ENCODE measurements around the gene CHDH. TPM values are rescaled to one million over a fixed set of nuclear protein-coding genes. Genes with fewer than 3 reads are reported as not detected.
A peak's percentile ranks its signal among the peaks of the same experiment; 100 is the strongest.

CHDH gene
- polyA plus RNA-seq, 2 of the 4 experiments (the other 2 are of a cell fraction), result 1.1 to 2.8 TPM

DNA sequence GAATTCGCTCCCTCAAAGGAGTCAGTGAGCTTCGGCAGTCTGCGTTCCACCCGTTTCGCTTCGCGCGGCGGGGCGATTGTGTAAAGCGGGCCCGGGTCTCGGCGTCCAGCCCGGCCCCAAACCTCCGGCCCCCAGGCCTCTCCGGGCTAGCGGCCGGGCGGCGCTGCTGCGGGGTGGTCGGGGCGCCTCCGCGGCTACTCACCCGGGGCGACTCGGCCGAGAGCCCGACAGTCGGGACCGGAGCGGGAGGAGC is 412 bp downstream of the CHDH start:
- Histone ChIP-seq H3K4me2 (peak overlapping the region; percentile 82), H3K4me3 (peak overlapping the region; percentile 67), H3K27ac (peak overlapping the region; percentile 78 to 95), H3K9me3 (no peaks in the 10 kb centered on the region), H3K4me1 (peaks cover 22% of the 10 kb centered on the region)
- ChIA-PET POLR2A (no interaction called here), CTCF (interaction anchor here (0.6 to 1.1 kb wide), 3 partner anchors 11 to 112 kb away, joined by 3 to 4 read pairs (median 3); no protein-coding TSS in a partner anchor)
- DNase-seq (ENCODE audit: low read depth in 1 of 2, low spot score in 1 of 2) (no peak), ATAC-seq (no peak; a peak in 2 of 6 replicates), FAIRE-seq (no peak)
- TF ChIP-seq ESRRA (IDR thresholded peaks at IDR 0.05; ENCODE audit: borderline replicate concordance, low read length) (no peak), USF2 (IDR thresholded peaks at IDR 0.05) (no peak), HOXA7 (CRISPR knock-in tag; IDR thresholded peaks at IDR 0.05) (no peak), EHMT2 (IDR thresholded peaks at IDR 0.05; ENCODE audit: low read depth) (no peak), HES2 (IDR thresholded peaks at IDR 0.05) (no peak), FOXS1 (CRISPR knock-in tag; IDR thresholded peaks at IDR 0.05) (no peak), ZNF302 (CRISPR knock-in tag; IDR thresholded peaks at IDR 0.05) (no peak), MAZ (IDR thresholded peaks at IDR 0.05; ENCODE audit: borderline replicate concordance, low read depth, low read length) (no peak), NR3C1 (IDR thresholded peaks at IDR 0.05) (no peak), TFCP2L1 (CRISPR knock-in tag; IDR thresholded peaks at IDR 0.05) (no peak), CBX8 (IDR thresholded peaks at IDR 0.05) (no peak), RNF2 (IDR thresholded peaks at IDR 0.05; ENCODE audit: borderline replicate concordance, low read depth) (no peak), REST (IDR thresholded peaks at IDR 0.05) (no peak), RFX5 (IDR thresholded peaks at IDR 0.05) (no peak)
- no CpG with 5 or more reads among the region's 34 CpGs for WGBS (ENCODE audit: missing lambda C conversion rate)

- H3K4me2 ChIP-seq, result peak overlapping the region; percentile 82
- 29% methylated on average over 15 of the region's 25 CpGs for WGBS (ENCODE audit: missing lambda C conversion rate)
- CTCF ChIA-PET, result interaction anchor here (0.6 to 1.3 kb wide), 6 partner anchors 12 to 730 kb away, joined by 3 to 4 read pairs (median 3); no protein-coding TSS in a partner anchor
Measured at GRCh38 chr3:53845103-53845880, 927 bp downstream of the CHDH start.

More at GRCh38 chr3:53845103-53845880, 927 bp downstream of the CHDH start:
- ATAC-seq (peak; percentile 64 to 73), FAIRE-seq (no peak), DNase-seq (ENCODE audit: low read depth in 1 of 2, low spot score in 1 of 2) (peak; percentile 60 to 62)
- peak overlapping the region; percentile 67 for H3K4me3 ChIP-seq
- peak overlapping the region; percentile 78 to 95 for H3K27ac ChIP-seq
- TF ChIP-seq RFX5 (IDR thresholded peaks at IDR 0.05) (no peak), BCL3 (IDR thresholded peaks at IDR 0.05) (no peak), ESRRA (IDR thresholded peaks at IDR 0.05; ENCODE audit: borderline replicate concordance, low read length) (no peak), BHLHE40 (IDR thresholded peaks at IDR 0.05; ENCODE audit: low read depth, low read length) (no peak)
- TF ChIP-seq, protein P1, sequence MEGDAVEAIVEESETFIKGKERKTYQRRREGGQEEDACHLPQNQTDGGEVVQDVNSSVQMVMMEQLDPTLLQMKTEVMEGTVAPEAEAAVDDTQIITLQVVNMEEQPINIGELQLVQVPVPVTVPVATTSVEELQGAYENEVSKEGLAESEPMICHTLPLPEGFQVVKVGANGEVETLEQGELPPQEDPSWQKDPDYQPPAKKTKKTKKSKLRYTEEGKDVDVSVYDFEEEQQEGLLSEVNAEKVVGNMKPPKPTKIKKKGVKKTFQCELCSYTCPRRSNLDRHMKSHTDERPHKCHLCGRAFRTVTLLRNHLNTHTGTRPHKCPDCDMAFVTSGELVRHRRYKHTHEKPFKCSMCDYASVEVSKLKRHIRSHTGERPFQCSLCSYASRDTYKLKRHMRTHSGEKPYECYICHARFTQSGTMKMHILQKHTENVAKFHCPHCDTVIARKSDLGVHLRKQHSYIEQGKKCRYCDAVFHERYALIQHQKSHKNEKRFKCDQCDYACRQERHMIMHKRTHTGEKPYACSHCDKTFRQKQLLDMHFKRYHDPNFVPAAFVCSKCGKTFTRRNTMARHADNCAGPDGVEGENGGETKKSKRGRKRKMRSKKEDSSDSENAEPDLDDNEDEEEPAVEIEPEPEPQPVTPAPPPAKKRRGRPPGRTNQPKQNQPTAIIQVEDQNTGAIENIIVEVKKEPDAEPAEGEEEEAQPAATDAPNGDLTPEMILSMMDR (IDR thresholded peaks at IDR 0.05), result peak; percentile 33
- no peaks in the 10 kb centered on the region for H3K9me3 ChIP-seq
- POLR2A ChIA-PET, result interaction anchor here (0.6 kb wide), 1 partner anchor 8 kb away, joined by 3 read pairs; no protein-coding TSS in a partner anchor
- peaks cover 22% of the 10 kb centered on the region for H3K4me1 ChIP-seq

Data from A549 (cell line).